K562 (cell line): ENCODE measurements around the gene HMCN1. TPM values are rescaled to one million over a fixed set of nuclear protein-coding genes. Genes with fewer than 3 reads are reported as not detected.
A peak's percentile ranks its signal among the peaks of the same experiment; 100 is the strongest.

Experiments
- ATF1 ChIP-seq, 2 experiments: fragments of 450-650 bp in 1 of 2; IDR thresholded peaks; 2 replicates each; pipeline ENCODE4 v1.6.1; 2016; ENCODE audit warnings: missing compliant biosample characterization in 1 of 2, missing genetic modification characterization in 1 of 2
- BRCA1 ChIP-seq, 2 experiments: fragments of 450-650 bp in 1 of 2; sonication (generic) in 1 of 2; formaldehyde crosslinking in 1 of 2; IDR thresholded peaks; 2 replicates each; pipeline versions ENCODE4 v1.5.0 to v1.6.1; 2017 to 2020; ENCODE audit warnings: mild to moderate bottlenecking in 1 of 2, missing genetic modification reagents in 1 of 2
- CCNT2 ChIP-seq: IDR thresholded peaks from 2 replicates; pipeline ENCODE4 v1.6.1; 2011; ENCODE audit warnings: borderline replicate concordance, low read depth, mild to moderate bottlenecking, moderate library complexity, mixed read lengths, low read length; ENCODE audit not compliant: insufficient read length; ENCODE audit errors: extremely low read depth
- E2F8 ChIP-seq: fragments of 450-650 bp; IDR thresholded peaks from 2 replicates; pipeline ENCODE4 v1.7.1; 2018; ENCODE audit warnings: mild to moderate bottlenecking, low read depth; ENCODE audit not compliant: partially characterized antibody
- GTF2F1 ChIP-seq: IDR thresholded peaks from 2 replicates; pipeline ENCODE4 v1.6.1; 2011; ENCODE audit warnings: low read depth, low read length, improper control_type of control experiment
- HMG20A ChIP-seq: fragments of 450-650 bp; formaldehyde crosslinking; conservative IDR thresholded peaks from 2 replicates; pipeline ENCODE4 v1.4.0; 2020; ENCODE audit warnings: mild to moderate bottlenecking, mixed read lengths
- KDM2B ChIP-seq: fragments of 250-450 bp; sonication (Bioruptor Pico); IDR thresholded peaks from 2 replicates; pipeline ENCODE4 v1.8.0; 2021; ENCODE audit warnings: mild to moderate bottlenecking, moderate library complexity
- KLF10 ChIP-seq: fragments of 250-450 bp; sonication (Bioruptor Pico); IDR thresholded peaks from 2 replicates; pipeline ENCODE4 v1.6.1; 2021; ENCODE audit warnings: matching md5 sums
- MEF2A ChIP-seq: IDR thresholded peaks from 2 replicates; pipeline ENCODE4 v1.6.1; 2011; ENCODE audit warnings: low read depth, mild to moderate bottlenecking, low read length, moderate library complexity; ENCODE audit not compliant: control insufficient read depth
- MIER1 ChIP-seq: fragments of 450-650 bp; IDR thresholded peaks from 2 replicates; pipeline ENCODE4 v1.6.1; 2016; ENCODE audit warnings: antibody characterized with exemption, mild to moderate bottlenecking, low read depth
- SMARCB1 ChIP-seq: IDR thresholded peaks from 2 replicates; pipeline ENCODE4 v1.6.1; 2011; ENCODE audit warnings: improper control_type of control experiment, low read depth; ENCODE audit not compliant: insufficient read length
- ZFP1 ChIP-seq: fragments of 450-650 bp; formaldehyde crosslinking; IDR thresholded peaks from 2 replicates; pipeline ENCODE4 v1.4.0; 2020; ENCODE audit warnings: mild to moderate bottlenecking, mixed read lengths
- ZNF592 ChIP-seq: fragments of 450-650 bp; IDR thresholded peaks from 2 replicates; pipeline ENCODE4 v1.6.1; 2017; ENCODE audit warnings: antibody characterized with exemption, mild to moderate bottlenecking
- ZNF766 ChIP-seq: fragments of 200-800 bp; sonication (Bioruptor generic); conservative IDR thresholded peaks from 2 replicates; pipeline ENCODE4 v1.6.1; 2016; ENCODE audit warnings: missing genetic modification characterization, missing compliant biosample characterization
- polyA plus RNA-seq, 8 experiments: library from polyadenylated mRNA; depleted of rRNA in 4 of 8; stranded (reverse) in 5 of 8; unstranded in 3 of 8; fragments of >200 nt; fragmentation: Nextera tagmentation in 2 of 8; fragmentation: Illumina TruSeq in 1 of 8; extraction: Ambion mirVana in 2 of 8; extraction: Trizol in 1 of 8; gene quantifications; 2 replicates each; pipeline versions ENCODE4 v1.2.1 to v1.2.3, GENCODE V29; 2011 to 2014; ENCODE audit warnings: inconsistent platforms in 1 of 8, missing spikeins in 1 of 8
- total RNA-seq, 7 experiments: library from RNA; depleted of rRNA in 6 of 7; stranded (reverse); fragments of >200 nt in 6 of 7; fragmentation: Illumina TruSeq in 2 of 7; extraction: Trizol in 2 of 7; gene quantifications; 2 replicates each; pipeline versions ENCODE4 v1.2.1 to v1.2.3, GENCODE V29; 2011 to 2021; ENCODE audit warnings: low replicate concordance in 1 of 7
- TF ChIP-seq, protein P1 (sequence below): IDR thresholded peaks from 2 replicates; pipeline ENCODE4 v1.6.1; 2012; ENCODE audit warnings: low read depth, low read length, improper control_type of control experiment, borderline replicate concordance
- TF ChIP-seq, protein P2 (sequence below): fragments of 250-450 bp; sonication (Bioruptor Pico); IDR thresholded peaks from 2 replicates; pipeline ENCODE4 v1.4.0; 2020; ENCODE audit warnings: borderline replicate concordance

Gene HMCN1
- total and polyA plus RNA-seq, 9 of the 15 experiments (the other 6 are each of a cell fraction or from before 2014, with no cell fraction given) = 0.07 to 0.36 (median 0.21) TPM

- TF ChIP-seq GTF2F1 (no peak), KLF10 (no peak), MIER1 (peak; percentile 88), ZNF592 (no peak), MEF2A (no peak), BRCA1 (IDR thresholded peaks at IDR 0.05) (no peak), BRCA1 (CRISPR knock-in tag; IDR thresholded peaks at IDR 0.05) (no peak), ATF1 (CRISPR knock-in tag; IDR thresholded peaks at IDR 0.05) (no peak), ATF1 (tag; IDR thresholded peaks at IDR 0.05) (0 out of 2 replicates have a peak, but pooled peaks have one; percentile 30), ZFP1 (CRISPR knock-in tag) (no peak), CCNT2 (no peak), KDM2B (CRISPR knock-in tag) (no peak), HMG20A (CRISPR knock-in tag) (no peak), E2F8 (no peak), ZNF766 (CRISPR knock-in tag) (0 out of 2 replicates have a peak, but pooled peaks have one; percentile 34), SMARCB1 (no peak)
- TF ChIP-seq, protein P1, sequence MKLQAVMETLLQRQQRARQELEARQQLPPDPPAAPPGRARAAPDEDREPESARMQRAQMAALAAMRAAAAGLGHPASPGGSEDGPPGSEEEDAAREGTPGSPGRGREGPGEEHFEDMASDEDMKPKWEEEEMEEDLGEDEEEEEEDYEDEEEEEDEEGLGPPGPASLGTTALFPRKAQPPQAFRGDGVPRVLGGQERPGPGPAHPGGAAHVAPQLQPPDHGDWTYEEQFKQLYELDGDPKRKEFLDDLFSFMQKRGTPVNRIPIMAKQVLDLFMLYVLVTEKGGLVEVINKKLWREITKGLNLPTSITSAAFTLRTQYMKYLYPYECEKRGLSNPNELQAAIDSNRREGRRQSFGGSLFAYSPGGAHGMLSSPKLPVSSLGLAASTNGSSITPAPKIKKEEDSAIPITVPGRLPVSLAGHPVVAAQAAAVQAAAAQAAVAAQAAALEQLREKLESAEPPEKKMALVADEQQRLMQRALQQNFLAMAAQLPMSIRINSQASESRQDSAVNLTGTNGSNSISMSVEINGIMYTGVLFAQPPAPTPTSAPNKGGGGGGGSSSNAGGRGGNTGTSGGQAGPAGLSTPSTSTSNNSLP = no peak
- TF ChIP-seq, protein P2, sequence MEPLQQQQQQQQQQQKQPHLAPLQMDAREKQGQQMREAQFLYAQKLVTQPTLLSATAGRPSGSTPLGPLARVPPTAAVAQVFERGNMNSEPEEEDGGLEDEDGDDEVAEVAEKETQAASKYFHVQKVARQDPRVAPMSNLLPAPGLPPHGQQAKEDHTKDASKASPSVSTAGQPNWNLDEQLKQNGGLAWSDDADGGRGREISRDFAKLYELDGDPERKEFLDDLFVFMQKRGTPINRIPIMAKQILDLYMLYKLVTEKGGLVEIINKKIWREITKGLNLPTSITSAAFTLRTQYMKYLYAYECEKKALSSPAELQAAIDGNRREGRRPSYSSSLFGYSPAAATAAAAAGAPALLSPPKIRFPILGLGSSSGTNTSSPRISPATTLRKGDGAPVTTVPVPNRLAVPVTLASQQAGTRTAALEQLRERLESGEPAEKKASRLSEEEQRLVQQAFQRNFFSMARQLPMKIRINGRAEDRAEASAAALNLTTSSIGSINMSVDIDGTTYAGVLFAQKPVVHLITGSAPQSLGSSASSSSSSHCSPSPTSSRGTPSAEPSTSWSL (CRISPR knock-in tag) = no peak
Measured at GRCh38 chr1:186102547-186103148, 368.5 kb downstream of the HMCN1 start (continued).
